Fibroblast of villous mesenchyme (primary cell): ENCODE measurements around the gene KDM4B. TPM values are rescaled to one million over a fixed set of nuclear protein-coding genes. Genes with fewer than 3 reads are reported as not detected.

Experiments
- DNase-seq: peaks from one replicate; pipeline ENCODE4 v3.0.0-alpha.2; 2010; ENCODE audit warnings: low read depth
- H3K4me3 ChIP-seq: 2 replicates; pipeline ENCODE4 v1.5.1; 2011; ENCODE audit warnings: low read depth, mild to moderate bottlenecking, low read length
- CTCF ChIP-seq: IDR thresholded peaks from 2 replicates; pipeline ENCODE4 v1.5.1; 2012; ENCODE audit warnings: low read depth, mild to moderate bottlenecking, low read length; ENCODE audit not compliant: insufficient read depth
- total RNA-seq: library from RNA; depleted of rRNA; stranded (reverse); fragments of >200 nt; gene quantifications from 2 replicates; pipeline ENCODE4 v1.2.3, GENCODE V29; 2012

KDM4B gene
- total RNA-seq, 1 donor: 17.7 TPM

- TF ChIP-seq CTCF: no peak
- DNase-seq: no peak
- H3K4me3 ChIP-seq: no peak overlapping the region
Observed at GRCh38 chr19:5042556-5042955, 73.6 kb downstream of the KDM4B start.

GRCh38 chr19:5045029-5045428 is 76.1 kb downstream of the KDM4B start:
- no peak for DNase-seq
- no peak for TF ChIP-seq CTCF
- no peak overlapping the region for H3K4me3 ChIP-seq

GRCh38 chr19:5045956-5046338 is 77.0 kb downstream of the KDM4B start:
- H3K4me3 ChIP-seq: no peak overlapping the region
- no peak for DNase-seq
- no peak for TF ChIP-seq CTCF

GRCh38 chr19:5046339-5047039 is 77.6 kb downstream of the KDM4B start:
- TF ChIP-seq CTCF: no peak
- no peak overlapping the region for H3K4me3 ChIP-seq
- peak; percentile 59 for DNase-seq

- no peak for DNase-seq
- H3K4me3 ChIP-seq: no peak overlapping the region
- TF ChIP-seq CTCF: no peak
Observed at GRCh38 chr19:5047251-5047935, 78.5 kb downstream of the KDM4B start.

GRCh38 chr19:5048091-5048726 is 79.3 kb downstream of the KDM4B start:
- peak; percentile 77 for DNase-seq
- peak; percentile 97 for TF ChIP-seq CTCF
- no peak overlapping the region for H3K4me3 ChIP-seq
